PC-9 (cell line): Measurements from ENCODE around the gene MYL4. TPM values are rescaled to one million over a fixed set of nuclear protein-coding genes. Genes with fewer than 3 reads are reported as not detected.

Experiments used
- BruUV-seq: library from RNA; stranded (reverse); fragments of 400-500 nt; replicated peaks from 2 replicates; lab custom pipeline; 2021; lab: Mats Ljungman, UMichigan
- CTCF ChIA-PET: fragments of 300-600 bp; sonication (Branson Sonifier 250); formaldehyde crosslinking; loops from one replicate; lab custom pipeline; 2022; ENCODE audit warnings: antibody characterized with exemption; lab: Charles Lee
- POLR2A ChIA-PET: fragments of 300-600 bp; sonication (Branson Sonifier 250); formaldehyde crosslinking; loops from one replicate; lab custom pipeline; 2022; ENCODE audit warnings: antibody characterized with exemption; ENCODE audit not compliant: unreplicated experiment; lab: Charles Lee
- DNase-seq, 2 experiments: peaks; one replicate each; pipeline versions ENCODE4 v3.0.0 to v3.0.0-alpha.2; 2015 to 2022; ENCODE audit warnings: mixed read lengths in 1 of 2
- H2AFZ ChIP-seq: fragments of 200-600 bp; sonication (generic); 2 replicates; pipeline ENCODE4 v1.8.1; 2017; ENCODE audit warnings: antibody characterized with exemption
- H3F3A ChIP-seq: fragments of 200-600 bp; sonication (generic); 2 replicates; pipeline ENCODE4 v1.8.1; 2017; ENCODE audit warnings: antibody characterized with exemption, mild to moderate bottlenecking, low read depth; ENCODE audit not compliant: insufficient read depth
- H3K27ac ChIP-seq: fragments of 200-600 bp; sonication (generic); 2 replicates; pipeline ENCODE4 v1.6.1; 2016; ENCODE audit warnings: mixed run types
- H3K27me3 ChIP-seq: fragments of 200-600 bp; sonication (generic); 2 replicates; pipeline ENCODE4 v1.6.1; 2016; ENCODE audit warnings: low read depth, mixed run types; ENCODE audit not compliant: insufficient read depth
- H3K36me3 ChIP-seq: fragments of 200-600 bp; sonication (generic); 2 replicates; pipeline ENCODE4 v1.6.1; 2016; ENCODE audit warnings: low read depth, mixed run types
- H3K4me1 ChIP-seq: fragments of 200-600 bp; sonication (generic); replicated peaks from 2 replicates; pipeline ENCODE4 v1.6.1; 2016; ENCODE audit warnings: mixed run types; ENCODE audit not compliant: insufficient read depth
- H3K4me2 ChIP-seq: fragments of 200-600 bp; sonication (generic); 2 replicates; pipeline ENCODE4 v1.6.1; 2017; ENCODE audit warnings: mixed run types
- H3K4me3 ChIP-seq: fragments of 200-600 bp; sonication (generic); 2 replicates; pipeline ENCODE4 v1.6.1; 2016; ENCODE audit warnings: mixed run types
- H3K79me2 ChIP-seq: fragments of 200-600 bp; sonication (generic); 2 replicates; pipeline ENCODE4 v1.6.1; 2017; ENCODE audit warnings: low read depth, mixed run types
- H3K9me2 ChIP-seq: fragments of 200-600 bp; sonication (generic); 2 replicates; pipeline ENCODE4 v1.8.1; 2017; ENCODE audit warnings: mild to moderate bottlenecking; ENCODE audit not compliant: insufficient read depth
- H3K9me3 ChIP-seq: fragments of 200-600 bp; sonication (generic); 2 replicates; pipeline ENCODE4 v1.8.1; 2016; ENCODE audit warnings: low read depth; ENCODE audit not compliant: insufficient read depth
- H4K20me1 ChIP-seq: fragments of 200-600 bp; sonication (generic); 2 replicates; pipeline ENCODE4 v1.8.1; 2017; ENCODE audit not compliant: insufficient read depth
- EZH2 ChIP-seq: fragments of 200-600 bp; sonication (generic); IDR thresholded peaks from 2 replicates; pipeline ENCODE4 v1.8.0; 2017; ENCODE audit warnings: antibody characterized with exemption, low read depth
- intact Hi-C: fragments of 100-400 bp; cut with micrococcal nuclease; formaldehyde crosslinking; loops from one replicate; pipeline ENCODE4 v1.10.0; 2022; ENCODE audit not compliant: unreplicated experiment
- total RNA-seq: library from RNA; stranded (reverse); gene quantifications from 2 replicates; pipeline ENCODE4 v1.2.3, GENCODE V29; 2021
- TF ChIP-seq, protein P1 (sequence below): fragments of 200-600 bp; sonication (generic); conservative IDR thresholded peaks from 2 replicates; pipeline ENCODE4 v1.6.1; 2017; ENCODE audit warnings: mixed run types, antibody characterized with exemption, mild to moderate bottlenecking, moderate library complexity

MYL4 gene
- total RNA-seq, 1 experiment from 2014 or later: not detected

DNA sequence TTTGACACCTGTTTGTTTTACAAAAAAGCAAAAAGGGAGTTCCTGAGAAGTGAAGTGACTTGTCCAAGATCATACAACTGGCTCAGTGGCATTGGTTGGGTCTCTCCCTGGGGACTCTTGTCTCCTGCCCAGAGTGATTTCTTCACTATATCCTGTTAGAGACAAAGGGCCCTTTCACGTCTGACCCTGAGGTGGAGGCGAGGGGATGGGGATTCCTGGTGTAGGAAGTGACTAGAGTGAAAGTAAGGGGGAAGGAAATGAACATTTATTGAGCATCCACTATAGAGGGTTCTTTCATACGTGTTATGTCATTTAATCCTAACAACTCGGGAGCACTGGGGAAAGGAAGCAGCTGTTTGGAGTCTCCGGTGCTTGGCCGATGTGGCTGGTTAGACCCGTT lies 53.4 kb downstream of the MYL4 start:
- DNase-seq: no peak
- Histone ChIP-seq H2AFZ (no peak overlapping the region), H3K36me3 (no peaks in the 10 kb centered on the region), H3F3A (peaks cover 21% of the 10 kb centered on the region), H3K27me3 (no peaks in the 10 kb centered on the region), H3K79me2 (no peaks in the 10 kb centered on the region), H3K9me3 (peaks cover 1% of the 10 kb centered on the region; the same call in 1 of the 2 replicates), H3K4me3 (no peak overlapping the region), H3K4me2 (no peak overlapping the region), H3K27ac (no peak overlapping the region), H3K4me1 (peaks cover 38% of the 10 kb centered on the region), H3K9me2 (no peaks in the 10 kb centered on the region), H4K20me1 (no peaks in the 10 kb centered on the region)
- TF ChIP-seq, protein P1, sequence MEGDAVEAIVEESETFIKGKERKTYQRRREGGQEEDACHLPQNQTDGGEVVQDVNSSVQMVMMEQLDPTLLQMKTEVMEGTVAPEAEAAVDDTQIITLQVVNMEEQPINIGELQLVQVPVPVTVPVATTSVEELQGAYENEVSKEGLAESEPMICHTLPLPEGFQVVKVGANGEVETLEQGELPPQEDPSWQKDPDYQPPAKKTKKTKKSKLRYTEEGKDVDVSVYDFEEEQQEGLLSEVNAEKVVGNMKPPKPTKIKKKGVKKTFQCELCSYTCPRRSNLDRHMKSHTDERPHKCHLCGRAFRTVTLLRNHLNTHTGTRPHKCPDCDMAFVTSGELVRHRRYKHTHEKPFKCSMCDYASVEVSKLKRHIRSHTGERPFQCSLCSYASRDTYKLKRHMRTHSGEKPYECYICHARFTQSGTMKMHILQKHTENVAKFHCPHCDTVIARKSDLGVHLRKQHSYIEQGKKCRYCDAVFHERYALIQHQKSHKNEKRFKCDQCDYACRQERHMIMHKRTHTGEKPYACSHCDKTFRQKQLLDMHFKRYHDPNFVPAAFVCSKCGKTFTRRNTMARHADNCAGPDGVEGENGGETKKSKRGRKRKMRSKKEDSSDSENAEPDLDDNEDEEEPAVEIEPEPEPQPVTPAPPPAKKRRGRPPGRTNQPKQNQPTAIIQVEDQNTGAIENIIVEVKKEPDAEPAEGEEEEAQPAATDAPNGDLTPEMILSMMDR: no peak
- TF ChIP-seq EZH2: no peak
- ChIA-PET POLR2A (no interaction called here), CTCF (no interaction called here)
- intact Hi-C loops: no loop called here
- BruUV-seq: no TSS peak

- intact Hi-C loops: no loop called here
- DNase-seq: no peak
- Histone ChIP-seq H3K4me3 (no peak overlapping the region), H3K4me2 (no peak overlapping the region), H3K9me2 (no peaks in the 10 kb centered on the region), H3K36me3 (no peaks in the 10 kb centered on the region), H3K27me3 (no peaks in the 10 kb centered on the region), H3K27ac (no peak overlapping the region), H3K4me1 (peaks cover 36% of the 10 kb centered on the region), H3F3A (peaks cover 22% of the 10 kb centered on the region), H4K20me1 (no peaks in the 10 kb centered on the region), H3K79me2 (no peaks in the 10 kb centered on the region), H2AFZ (no peak overlapping the region), H3K9me3 (peaks cover 14% of the 10 kb centered on the region)
- TF ChIP-seq, protein P1: no peak
- TF ChIP-seq EZH2: no peak
- ChIA-PET POLR2A (no interaction called here), CTCF (no interaction called here)
- no TSS peak for BruUV-seq
Observed at GRCh38 chr17:47264166-47264565, 55.0 kb downstream of the MYL4 start.

DNA sequence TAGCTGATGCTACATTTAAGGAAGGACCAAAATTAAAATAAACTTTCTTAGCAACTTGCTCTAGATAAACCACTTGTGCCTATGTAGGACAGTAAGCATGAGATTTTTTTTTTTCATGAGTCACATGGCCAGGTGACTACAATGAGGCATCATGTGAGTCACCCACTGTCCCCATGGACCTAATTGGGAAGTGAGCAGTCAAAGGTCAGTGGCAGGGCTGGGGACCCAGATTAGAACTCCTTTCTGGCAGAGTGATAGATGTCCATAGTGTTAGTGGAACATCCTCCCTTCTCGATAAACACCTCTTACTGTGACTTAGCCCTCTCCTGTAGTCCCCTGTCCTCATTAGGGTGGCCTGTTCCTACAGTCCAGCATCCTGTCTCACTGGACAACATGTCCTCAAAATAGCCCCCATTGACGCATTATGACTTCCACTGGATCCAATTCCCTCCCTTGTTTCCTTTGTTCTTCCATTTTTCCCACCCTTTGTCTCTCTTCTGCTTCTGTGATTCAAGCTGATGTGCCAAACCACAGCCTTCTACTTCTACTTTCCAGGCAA lies 56.9 kb downstream of the MYL4 start:
- Histone ChIP-seq H3K79me2 (no peaks in the 10 kb centered on the region), H3K9me3 (peaks cover 19% of the 10 kb centered on the region), H3K9me2 (no peaks in the 10 kb centered on the region), H3K27ac (peak overlapping the region; percentile 88), H4K20me1 (no peaks in the 10 kb centered on the region), H3K4me3 (no peak overlapping the region), H2AFZ (no peak overlapping the region), H3K36me3 (no peaks in the 10 kb centered on the region), H3K27me3 (no peaks in the 10 kb centered on the region), H3F3A (peaks cover 22% of the 10 kb centered on the region), H3K4me2 (peak overlapping the region; percentile 52), H3K4me1 (peaks cover 36% of the 10 kb centered on the region)
- POLR2A ChIA-PET: interaction anchor here (0.7 kb wide), 1 partner anchor 60 kb away, joined by 3 read pairs; no protein-coding TSS in a partner anchor
- no TSS peak for BruUV-seq
- TF ChIP-seq EZH2: no peak
- TF ChIP-seq, protein P1: no peak
- CTCF ChIA-PET: no interaction called here
- intact Hi-C loops: no loop called here
- peak in 1 of 2 experiments; percentile 79 for DNase-seq
